Esophagus muscularis mucosa (tissue), 3 donors: ENCODE data around the gene BIN1.

ENCODE experiments used
- CTCF ChIP-seq, 3 experiments: fragments of 200-600 bp in 2 of 3; fragments of 450-650 bp in 1 of 3; sonication (generic) in 2 of 3; IDR thresholded peaks; one replicate each; pipeline ENCODE4 v1.5.1; 2017 to 2019; ENCODE audit warnings: antibody characterized with exemption in 3 of 3, mild to moderate bottlenecking in 2 of 3, moderate library complexity in 1 of 3
- EP300 ChIP-seq: sonication (generic); formaldehyde crosslinking; IDR thresholded peaks from one replicate; pipeline ENCODE4 v1.6.1; 2017; ENCODE audit warnings: antibody characterized with exemption

GRCh38 chr2:127016329-127016728 is 90.6 kb downstream of the BIN1 start:
- TF ChIP-seq CTCF (IDR thresholded peaks at IDR 0.05), result no peak
- TF ChIP-seq EP300, result no peak
